OCI-LY1 (cell line): ENCODE data around the gene PCNX1.
A peak's percentile ranks its signal among the peaks of the same experiment; 100 is the strongest.

Experiments used
- H2AFZ ChIP-seq: fragments of 200-600 bp; sonication (generic), shearing (Covaris generic); 2 replicates; pipeline ENCODE4 v1.6.0; 2014; ENCODE audit warnings: antibody characterized with exemption, mild to moderate bottlenecking, low read length
- H3F3A ChIP-seq: fragments of 200-600 bp; sonication (generic), shearing (Covaris generic); 2 replicates; pipeline ENCODE4 v1.6.0; 2014; ENCODE audit warnings: mild to moderate bottlenecking, antibody characterized with exemption, low read length, moderate library complexity; ENCODE audit not compliant: insufficient read depth
- H3K27ac ChIP-seq: fragments of 200-600 bp; sonication (generic); 2 replicates; pipeline ENCODE4 v1.5.1; 2014; ENCODE audit warnings: low read length, mixed run types, mild to moderate bottlenecking, low read depth; ENCODE audit not compliant: poor library complexity, severe bottlenecking
- H3K27me3 ChIP-seq: fragments of 200-600 bp; sonication (generic); 2 replicates; pipeline ENCODE4 v1.6.0; 2014; ENCODE audit warnings: antibody characterized with exemption, mild to moderate bottlenecking, low read length, moderate library complexity; ENCODE audit not compliant: insufficient read depth
- H3K36me3 ChIP-seq: fragments of 200-600 bp; sonication (generic); 2 replicates; pipeline ENCODE4 v1.6.1; 2014; ENCODE audit warnings: mild to moderate bottlenecking, antibody characterized with exemption, low read length, moderate library complexity, mixed read lengths; ENCODE audit not compliant: insufficient read depth
- H3K4me1 ChIP-seq: fragments of 200-600 bp; sonication (generic); 2 replicates; pipeline ENCODE4 v1.5.1; 2014; ENCODE audit warnings: mild to moderate bottlenecking, low read length, moderate library complexity; ENCODE audit not compliant: insufficient read depth, severe bottlenecking
- H3K4me2 ChIP-seq: fragments of 200-600 bp; sonication (generic), shearing (Covaris generic); 2 replicates; pipeline ENCODE4 v1.6.1; 2014; ENCODE audit warnings: low read length
- H3K4me3 ChIP-seq: fragments of 200-600 bp; sonication (generic); 2 replicates; pipeline ENCODE4 v1.5.1; 2014; ENCODE audit warnings: low read length, low read depth, mild to moderate bottlenecking, mixed read lengths; ENCODE audit not compliant: poor library complexity, severe bottlenecking
- H3K79me2 ChIP-seq: fragments of 200-600 bp; shearing (Covaris generic); 2 replicates; pipeline ENCODE4 v1.6.1; 2016; ENCODE audit warnings: mixed run types, low read length, mixed read lengths; ENCODE audit not compliant: insufficient read depth
- H3K9ac ChIP-seq: fragments of 200-600 bp; sonication (generic), shearing (Covaris generic); 2 replicates; pipeline ENCODE4 v1.6.1; 2014; ENCODE audit warnings: mild to moderate bottlenecking, low read length, mixed read lengths
- H3K9me2 ChIP-seq: fragments of 200-600 bp; sonication (generic), shearing (Covaris generic); 2 replicates; pipeline ENCODE4 v1.6.1; 2014; ENCODE audit warnings: low read depth, mild to moderate bottlenecking, low read length, mixed read lengths
- H3K9me3 ChIP-seq: fragments of 200-600 bp; shearing (Covaris generic); 2 replicates; pipeline ENCODE4 v1.6.1; 2014; ENCODE audit warnings: low read length, mixed read lengths
- H4K20me1 ChIP-seq: fragments of 200-600 bp; sonication (generic), shearing (Covaris generic); 2 replicates; pipeline ENCODE4 v1.6.0; 2016; ENCODE audit warnings: mild to moderate bottlenecking, low read length; ENCODE audit not compliant: insufficient read depth
- EZH2 ChIP-seq: fragments of 200-600 bp; sonication (generic), shearing (Covaris generic); IDR thresholded peaks from 2 replicates; pipeline ENCODE4 v1.8.0; 2017; ENCODE audit warnings: borderline replicate concordance, mixed run types, mild to moderate bottlenecking, antibody characterized with exemption, low read length, moderate library complexity, mixed read lengths
- TF ChIP-seq, protein P1 (sequence below): fragments of 200-600 bp; sonication (generic), shearing (Covaris generic); IDR thresholded peaks from 2 replicates; pipeline ENCODE4 v1.5.1; 2017; ENCODE audit warnings: mild to moderate bottlenecking, antibody characterized with exemption, low read length, moderate library complexity, mixed read lengths

Gene PCNX1

DNA sequence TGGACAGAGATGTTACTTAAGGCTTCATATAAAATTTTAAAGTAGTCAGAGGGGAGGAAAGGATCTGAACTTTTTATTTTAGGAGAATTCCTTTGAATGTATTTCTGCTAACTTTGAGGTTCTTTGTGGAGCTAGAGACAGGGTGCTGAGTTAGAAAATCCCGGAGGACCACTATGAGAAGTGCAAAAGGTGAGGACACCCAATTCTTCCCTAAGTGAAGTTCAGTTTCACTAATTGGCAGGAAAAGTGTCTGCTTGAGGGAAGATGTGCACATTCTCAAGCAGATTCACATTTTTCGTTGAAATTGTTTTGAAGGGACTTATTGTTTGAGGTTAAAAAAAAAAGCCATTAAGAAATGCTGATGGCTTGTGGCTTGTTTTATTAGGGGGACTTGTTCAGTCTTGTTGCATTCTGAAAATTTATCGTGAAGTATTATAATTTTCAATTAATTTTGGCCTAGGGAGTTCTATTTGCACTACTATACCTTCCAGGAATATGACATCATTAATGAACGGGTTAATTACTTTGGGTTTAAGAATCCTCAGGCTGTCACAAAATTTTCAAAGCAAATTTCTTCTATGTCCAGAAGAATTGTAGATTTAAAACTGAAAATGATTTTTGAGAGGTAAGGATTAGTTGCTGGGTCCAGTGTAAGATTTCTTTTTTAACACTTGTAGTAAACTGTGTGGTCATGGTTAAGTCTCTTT, 1.8 kb downstream of the PCNX1 start:
- peak overlapping the region; percentile 86 for H3K9ac ChIP-seq
- H3K79me2 ChIP-seq, result peaks cover 9% of the 10 kb centered on the region; the same call in 1 of the 2 replicates
- no peaks in the 10 kb centered on the region for H3K27me3 ChIP-seq
- H3K27ac ChIP-seq, result no peak overlapping the region
- H3F3A ChIP-seq, result 0 out of 2 replicates have a peak, but pooled peaks cover 6% of the 10 kb centered on the region
- H3K9me2 ChIP-seq, result no peaks in the 10 kb centered on the region
- H3K4me2 ChIP-seq, result peak overlapping the region; percentile 90
- H4K20me1 ChIP-seq, result no peaks in the 10 kb centered on the region
- no peaks in the 10 kb centered on the region for H3K36me3 ChIP-seq
- peaks cover 22% of the 10 kb centered on the region for H3K4me1 ChIP-seq
- H3K9me3 ChIP-seq, result no peaks in the 10 kb centered on the region
- peak overlapping the region; percentile 97 for H3K4me3 ChIP-seq
- H2AFZ ChIP-seq, result no peak overlapping the region
- TF ChIP-seq, protein P1, sequence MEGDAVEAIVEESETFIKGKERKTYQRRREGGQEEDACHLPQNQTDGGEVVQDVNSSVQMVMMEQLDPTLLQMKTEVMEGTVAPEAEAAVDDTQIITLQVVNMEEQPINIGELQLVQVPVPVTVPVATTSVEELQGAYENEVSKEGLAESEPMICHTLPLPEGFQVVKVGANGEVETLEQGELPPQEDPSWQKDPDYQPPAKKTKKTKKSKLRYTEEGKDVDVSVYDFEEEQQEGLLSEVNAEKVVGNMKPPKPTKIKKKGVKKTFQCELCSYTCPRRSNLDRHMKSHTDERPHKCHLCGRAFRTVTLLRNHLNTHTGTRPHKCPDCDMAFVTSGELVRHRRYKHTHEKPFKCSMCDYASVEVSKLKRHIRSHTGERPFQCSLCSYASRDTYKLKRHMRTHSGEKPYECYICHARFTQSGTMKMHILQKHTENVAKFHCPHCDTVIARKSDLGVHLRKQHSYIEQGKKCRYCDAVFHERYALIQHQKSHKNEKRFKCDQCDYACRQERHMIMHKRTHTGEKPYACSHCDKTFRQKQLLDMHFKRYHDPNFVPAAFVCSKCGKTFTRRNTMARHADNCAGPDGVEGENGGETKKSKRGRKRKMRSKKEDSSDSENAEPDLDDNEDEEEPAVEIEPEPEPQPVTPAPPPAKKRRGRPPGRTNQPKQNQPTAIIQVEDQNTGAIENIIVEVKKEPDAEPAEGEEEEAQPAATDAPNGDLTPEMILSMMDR, result no peak
- TF ChIP-seq EZH2, result no peak

DNA sequence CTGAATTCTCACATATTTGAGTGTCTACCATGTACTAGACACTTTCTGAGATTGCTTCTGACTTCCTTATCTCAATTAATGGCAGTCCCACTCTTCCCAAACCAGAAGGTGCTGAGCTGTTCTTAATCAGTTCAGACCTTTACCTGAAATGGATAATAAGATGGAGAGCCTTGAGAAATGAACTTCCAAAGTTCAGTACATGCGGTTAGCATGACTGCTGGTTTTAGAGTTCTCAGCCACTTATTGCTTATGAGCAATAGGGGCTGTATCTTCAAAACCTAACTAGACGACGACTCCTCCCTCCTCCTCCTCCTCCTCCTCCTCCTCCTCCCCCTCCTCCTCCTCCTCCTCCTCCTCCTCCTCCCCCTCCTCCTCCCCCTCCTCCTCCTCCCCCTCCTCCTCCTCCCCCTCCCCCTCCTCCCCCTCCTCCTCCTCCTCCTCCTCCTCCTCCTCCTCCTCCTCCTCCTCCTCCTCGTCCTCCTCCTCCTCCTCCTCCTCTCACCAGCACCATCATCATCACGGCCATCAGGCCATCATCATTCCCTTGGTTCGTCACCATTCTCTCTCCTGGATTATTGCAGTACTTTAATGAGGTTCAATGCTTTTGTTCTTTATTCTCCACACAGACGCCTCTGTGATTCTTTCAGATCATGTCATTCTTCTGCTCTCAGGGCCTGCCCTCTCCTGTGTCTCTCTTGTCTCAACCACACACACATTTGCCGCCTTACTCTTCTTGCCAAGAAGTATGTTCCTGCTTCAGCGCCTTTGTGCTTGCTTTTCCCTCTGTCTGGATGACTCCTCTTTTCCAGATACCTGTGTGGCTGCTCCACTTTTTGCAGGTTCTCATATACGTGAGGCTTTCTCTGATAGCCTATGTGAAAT, 2.7 kb downstream of the PCNX1 start:
- Histone ChIP-seq H3K79me2 (peaks cover 17% of the 10 kb centered on the region), H4K20me1 (no peaks in the 10 kb centered on the region), H3K9ac (no peak overlapping the region), H3K4me2 (no peak overlapping the region), H3K4me3 (no peak overlapping the region), H3K27me3 (no peaks in the 10 kb centered on the region), H3K9me2 (no peaks in the 10 kb centered on the region), H3K27ac (no peak overlapping the region), H3F3A (0 out of 2 replicates have a peak, but pooled peaks cover 6% of the 10 kb centered on the region), H3K4me1 (peaks cover 22% of the 10 kb centered on the region), H3K36me3 (no peaks in the 10 kb centered on the region), H2AFZ (no peak overlapping the region), H3K9me3 (no peaks in the 10 kb centered on the region)
- no peak for TF ChIP-seq EZH2
- TF ChIP-seq, protein P1, result no peak

DNA sequence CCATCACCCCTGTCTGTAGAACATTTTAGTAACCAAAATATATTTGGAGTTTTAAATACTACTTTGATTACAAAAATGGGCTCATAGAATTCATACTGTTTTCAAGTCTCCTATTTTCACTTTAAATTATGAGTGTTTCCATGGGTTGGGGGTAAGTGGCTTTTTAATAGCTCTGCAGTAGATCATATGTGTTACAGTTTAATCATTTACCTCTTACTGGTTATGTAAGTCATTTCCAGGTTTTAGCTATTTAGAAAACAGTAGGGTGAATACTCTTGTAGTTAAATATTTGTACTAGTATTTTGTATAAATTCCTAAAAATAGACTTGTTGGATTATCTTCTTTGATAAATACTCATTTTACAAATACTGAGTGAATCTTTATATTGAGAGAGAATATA, 8.2 kb downstream of the PCNX1 start:
- Histone ChIP-seq H3F3A (0 out of 2 replicates have a peak, but pooled peaks cover 6% of the 10 kb centered on the region), H3K27me3 (no peaks in the 10 kb centered on the region), H3K4me3 (no peak overlapping the region), H3K9me2 (no peaks in the 10 kb centered on the region), H3K4me1 (peaks cover 5% of the 10 kb centered on the region), H3K9me3 (no peaks in the 10 kb centered on the region), H3K36me3 (no peaks in the 10 kb centered on the region), H4K20me1 (no peaks in the 10 kb centered on the region), H3K27ac (no peak overlapping the region), H2AFZ (no peak overlapping the region), H3K9ac (no peak overlapping the region), H3K4me2 (no peak overlapping the region), H3K79me2 (peaks cover 35% of the 10 kb centered on the region)
- TF ChIP-seq, protein P1, result no peak
- TF ChIP-seq EZH2, result no peak
